Muscle of leg (tissue), 11 donors: ENCODE results near the gene GNAO1. TPM values are rescaled to one million over a fixed set of nuclear protein-coding genes. Genes with fewer than 3 reads are reported as not detected.

Source experiments
- DNase-seq: peaks from one replicate; pipeline ENCODE4 v3.0.0; 2013
- H3K27ac ChIP-seq: one replicate; pipeline ENCODE4 v1.5.1; 2013; ENCODE audit warnings: mild to moderate bottlenecking, low read length, control low read depth
- H3K27me3 ChIP-seq: one replicate; pipeline ENCODE4 v1.6.1; 2013; ENCODE audit warnings: low read length; ENCODE audit not compliant: control insufficient read depth, insufficient read depth
- H3K36me3 ChIP-seq: one replicate; pipeline ENCODE4 v1.6.1; 2013; ENCODE audit warnings: low read length; ENCODE audit not compliant: control insufficient read depth, insufficient read depth
- H3K4me1 ChIP-seq: one replicate; pipeline ENCODE4 v1.6.1; 2013; ENCODE audit warnings: low read length; ENCODE audit not compliant: control insufficient read depth, insufficient read depth
- H3K4me3 ChIP-seq: one replicate; pipeline ENCODE4 v1.5.1; 2013; ENCODE audit warnings: low read length, control low read depth
- H3K9me3 ChIP-seq: replicated peaks from 2 replicates; pipeline ENCODE4 v1.6.1; 2013; ENCODE audit warnings: low read depth, low read length; ENCODE audit not compliant: control insufficient read depth
- WGBS: methylation state at CpG from one replicate; pipeline ENCODE4 v1.1.5; 2013; ENCODE audit warnings: missing lambda C conversion rate; ENCODE audit not compliant: insufficient coverage; 5-methylcytosine and 5-hydroxymethylcytosine counted together
- polyA plus RNA-seq, 8 donors: library from polyadenylated mRNA; unstranded; fragments of 120-200 nt; gene quantifications; one replicate each; pipeline versions ENCODE4 v1.2.1 to v1.2.3, GENCODE V29; 2013; ENCODE audit warnings: inconsistent platforms in 1 of 8, low replicate concordance in 1 of 8; ENCODE audit not compliant: insufficient read length in 8 of 8, insufficient read depth in 1 of 8
- total RNA-seq: library from RNA; stranded (reverse); fragments of 120-200 nt; gene quantifications from one replicate; pipeline ENCODE4 v1.2.4, GENCODE V29; 2013

GNAO1 gene
- total and polyA plus RNA-seq, 9 donors = 0.49 to 3.2 (median 2.1) TPM

- Histone ChIP-seq H3K36me3 (no peaks in the 10 kb centered on the region), H3K9me3 (no peaks in the 10 kb centered on the region), H3K4me1 (peaks cover 13% of the 10 kb centered on the region), H3K27me3 (no peaks in the 10 kb centered on the region), H3K27ac (no peak overlapping the region), H3K4me3 (no peak overlapping the region)
- 59% methylated on average over 8 of the region's 18 CpGs for WGBS
- DNase-seq = no peak
Observed at GRCh38 chr16:56344518-56345405, 153.5 kb downstream of the GNAO1 start.

GRCh38 chr16:56345406-56346050 is 154.2 kb downstream of the GNAO1 start:
- H3K4me3 ChIP-seq = no peak overlapping the region
- no peaks in the 10 kb centered on the region for H3K9me3 ChIP-seq
- H3K36me3 ChIP-seq = no peaks in the 10 kb centered on the region
- H3K4me1 ChIP-seq = peaks cover 13% of the 10 kb centered on the region
- no peak overlapping the region for H3K27ac ChIP-seq
- DNase-seq = no peak
- H3K27me3 ChIP-seq = no peaks in the 10 kb centered on the region
- 79% methylated on average over 13 of the region's 13 CpGs for WGBS

GRCh38 chr16:56346131-56346890 is 155.0 kb downstream of the GNAO1 start:
- Histone ChIP-seq H3K27ac (no peak overlapping the region), H3K4me3 (no peak overlapping the region), H3K9me3 (no peaks in the 10 kb centered on the region), H3K36me3 (no peaks in the 10 kb centered on the region), H3K4me1 (peaks cover 13% of the 10 kb centered on the region), H3K27me3 (no peaks in the 10 kb centered on the region)
- no peak for DNase-seq
- 83% methylated on average over 13 of the region's 15 CpGs for WGBS

- 89% methylated on average over 3 of the region's 8 CpGs for WGBS
- Histone ChIP-seq H3K4me1 (peaks cover 7% of the 10 kb centered on the region), H3K27ac (no peak overlapping the region), H3K36me3 (no peaks in the 10 kb centered on the region), H3K4me3 (no peak overlapping the region), H3K9me3 (no peaks in the 10 kb centered on the region), H3K27me3 (no peaks in the 10 kb centered on the region)
- DNase-seq = no peak
Observed at GRCh38 chr16:56347166-56347565, 155.9 kb downstream of the GNAO1 start.

- DNase-seq = no peak
- Histone ChIP-seq H3K27ac (no peak overlapping the region), H3K36me3 (no peaks in the 10 kb centered on the region), H3K27me3 (no peaks in the 10 kb centered on the region), H3K9me3 (no peaks in the 10 kb centered on the region), H3K4me3 (no peak overlapping the region), H3K4me1 (peaks cover 2% of the 10 kb centered on the region)
- WGBS = no CpG with 5 or more reads among the region's 11 CpGs
Observed at GRCh38 chr16:56347670-56348069, 156.4 kb downstream of the GNAO1 start.

- H3K9me3 ChIP-seq = no peaks in the 10 kb centered on the region
- 90% methylated on average over 17 of the region's 25 CpGs for WGBS
- DNase-seq = no peak
Observed at GRCh38 chr16:56348168-56349085, 157.1 kb downstream of the GNAO1 start.

GRCh38 chr16:56349086-56349415 is 157.8 kb downstream of the GNAO1 start:
- H3K27me3 ChIP-seq = no peaks in the 10 kb centered on the region
- H3K9me3 ChIP-seq = no peaks in the 10 kb centered on the region
- no peak overlapping the region for H3K4me3 ChIP-seq
- no peaks in the 10 kb centered on the region for H3K36me3 ChIP-seq
- no peak overlapping the region for H3K27ac ChIP-seq
- no CpG with 5 or more reads among the region's 2 CpGs for WGBS
- no peak for DNase-seq
- H3K4me1 ChIP-seq = peaks cover 2% of the 10 kb centered on the region

More at GRCh38 chr16:56348168-56349085, 157.1 kb downstream of the GNAO1 start:
- Histone ChIP-seq H3K36me3 (no peaks in the 10 kb centered on the region), H3K27me3 (no peaks in the 10 kb centered on the region), H3K4me3 (no peak overlapping the region), H3K27ac (no peak overlapping the region), H3K4me1 (peaks cover 2% of the 10 kb centered on the region)

- no peak for DNase-seq
- H3K4me1 ChIP-seq = peaks cover 2% of the 10 kb centered on the region
- no peaks in the 10 kb centered on the region for H3K27me3 ChIP-seq
- 89% methylated on average over 12 of the region's 16 CpGs for WGBS
- no peaks in the 10 kb centered on the region for H3K9me3 ChIP-seq
- H3K27ac ChIP-seq = no peak overlapping the region
- H3K4me3 ChIP-seq = no peak overlapping the region
- H3K36me3 ChIP-seq = no peaks in the 10 kb centered on the region
Observed at GRCh38 chr16:56349711-56350161, 158.4 kb downstream of the GNAO1 start.

GRCh38 chr16:56350491-56351405 is 159.5 kb downstream of the GNAO1 start:
- H3K4me1 ChIP-seq = peaks cover 2% of the 10 kb centered on the region
- no peak overlapping the region for H3K27ac ChIP-seq
- no peaks in the 10 kb centered on the region for H3K36me3 ChIP-seq
- H3K27me3 ChIP-seq = no peaks in the 10 kb centered on the region
- H3K4me3 ChIP-seq = no peak overlapping the region
- no peak for DNase-seq
- no peaks in the 10 kb centered on the region for H3K9me3 ChIP-seq
- WGBS = 76% methylated on average over 14 of the region's 22 CpGs
